HepG2 (cell line): ENCODE measurements around the gene NFKB2. TPM values are rescaled to one million over a fixed set of nuclear protein-coding genes. Genes with fewer than 3 reads are reported as not detected.

Experiments
- ARNT2 ChIP-seq: sonication (generic); formaldehyde crosslinking; IDR thresholded peaks from 2 replicates; pipeline ENCODE4 v1.8.0; 2022; ENCODE audit warnings: mild to moderate bottlenecking, low read depth, missing genetic modification reagents, moderate library complexity
- ATM ChIP-seq: fragments of 450-650 bp; IDR thresholded peaks from 2 replicates; pipeline ENCODE4 v1.7.1; 2017; ENCODE audit warnings: mild to moderate bottlenecking, borderline replicate concordance
- FOXC1 ChIP-seq: sonication (generic); formaldehyde crosslinking; IDR thresholded peaks from 2 replicates; pipeline ENCODE4 v1.8.0; 2022; ENCODE audit warnings: mild to moderate bottlenecking, missing genetic modification reagents, borderline replicate concordance
- FOXK2 ChIP-seq: fragments of 450-650 bp; IDR thresholded peaks from 2 replicates; pipeline ENCODE4 v1.6.1; 2016
- GZF1 ChIP-seq: sonication (generic); formaldehyde crosslinking; IDR thresholded peaks from 2 replicates; pipeline ENCODE4 v1.5.1; 2020; ENCODE audit warnings: mild to moderate bottlenecking, missing genetic modification reagents
- HCFC1 ChIP-seq: fragments of 150-350 bp; IDR thresholded peaks from 2 replicates; pipeline ENCODE4 v1.6.1; 2014; ENCODE audit warnings: low read depth, low read length
- HMG20B ChIP-seq: conservative IDR thresholded peaks from 2 replicates; pipeline ENCODE4 v1.6.1; 2016; ENCODE audit warnings: missing genetic modification reagents, missing compliant biosample characterization
- RFX5 ChIP-seq: IDR thresholded peaks from 2 replicates; pipeline ENCODE4 v1.6.1; 2011; ENCODE audit warnings: low read depth, low read length, improper control_type of control experiment
- SALL2 ChIP-seq: sonication (generic); formaldehyde crosslinking; IDR thresholded peaks from 2 replicates; pipeline ENCODE4 v1.8.1; 2023; ENCODE audit warnings: mild to moderate bottlenecking, missing genetic modification reagents, inconsistent platforms
- SIN3B ChIP-seq: fragments of 150-350 bp; IDR thresholded peaks from 2 replicates; pipeline ENCODE4 v1.6.1; 2014; ENCODE audit warnings: low read length
- SMAD3 ChIP-seq: sonication (generic); formaldehyde crosslinking; IDR thresholded peaks from 2 replicates; pipeline ENCODE4 v1.4.0; 2020; ENCODE audit warnings: missing genetic modification reagents
- SMARCC2 ChIP-seq: fragments of 450-650 bp; IDR thresholded peaks from 2 replicates; pipeline ENCODE4 v1.6.1; 2017; ENCODE audit warnings: antibody characterized with exemption, mild to moderate bottlenecking
- SOX6 ChIP-seq, 2 experiments: fragments of 450-650 bp in 1 of 2; sonication (generic) in 1 of 2; formaldehyde crosslinking in 1 of 2; IDR thresholded peaks; 2 replicates each; pipeline versions ENCODE4 v1.4.0 to v1.6.1; 2017 to 2020; ENCODE audit warnings: antibody characterized with exemption in 1 of 2, mild to moderate bottlenecking in 1 of 2, missing genetic modification reagents in 1 of 2
- STAT5B ChIP-seq: sonication (generic); formaldehyde crosslinking; IDR thresholded peaks from 2 replicates; pipeline ENCODE4 v1.4.0; 2020; ENCODE audit warnings: missing genetic modification reagents
- TOPORS ChIP-seq: sonication (generic); formaldehyde crosslinking; IDR thresholded peaks from 2 replicates; pipeline ENCODE4 v1.8.0; 2023; ENCODE audit warnings: mild to moderate bottlenecking, missing genetic modification reagents
- ZNF292 ChIP-seq: sonication (generic); formaldehyde crosslinking; IDR thresholded peaks from 2 replicates; pipeline ENCODE4 v1.8.1; 2022; ENCODE audit warnings: mild to moderate bottlenecking, low read depth, missing genetic modification reagents, borderline replicate concordance
- ZNF556 ChIP-seq: sonication (generic); formaldehyde crosslinking; IDR thresholded peaks from 2 replicates; pipeline ENCODE4 v1.4.0; 2020; ENCODE audit warnings: mild to moderate bottlenecking, missing genetic modification reagents, borderline replicate concordance
- ZNF563 ChIP-seq: sonication (generic); formaldehyde crosslinking; IDR thresholded peaks from 2 replicates; pipeline ENCODE4 v1.8.0; 2022; ENCODE audit warnings: mild to moderate bottlenecking, moderate library complexity, missing genetic modification reagents
- ZNF570 ChIP-seq: sonication (generic); formaldehyde crosslinking; IDR thresholded peaks from 2 replicates; pipeline ENCODE4 v1.4.0; 2020; ENCODE audit warnings: mild to moderate bottlenecking, missing genetic modification reagents, borderline replicate concordance
- polyA plus RNA-seq, 8 experiments: library from polyadenylated mRNA; depleted of rRNA in 3 of 8; stranded (reverse) in 7 of 8; unstranded in 1 of 8; fragments of >200 nt; fragmentation: Illumina TruSeq in 4 of 8; extraction: Trizol in 4 of 8; gene quantifications; 2 replicates each; pipeline versions ENCODE4 v1.2.1 to v1.2.3, GENCODE V29; 2011 to 2016; ENCODE audit warnings: low read depth in 4 of 8, missing spikeins in 1 of 8, mixed read lengths in 1 of 8; ENCODE audit not compliant: insufficient read depth in 1 of 8
- total RNA-seq, 5 experiments: library from RNA; depleted of rRNA; stranded (reverse); fragments of >200 nt; fragmentation: Illumina TruSeq; extraction: Trizol; gene quantifications; 2 replicates each; pipeline ENCODE4 v1.2.3, GENCODE V29; 2016; ENCODE audit warnings: low read depth in 1 of 5
- TF ChIP-seq, protein P1 (sequence below), 2 experiments: sonication (generic) in 1 of 2; formaldehyde crosslinking in 1 of 2; IDR thresholded peaks; 2 replicates each; pipeline versions ENCODE4 v1.5.1 to v1.6.1; 2011 to 2020; ENCODE audit warnings: borderline replicate concordance in 1 of 2, low read depth in 1 of 2, low read length in 1 of 2, mild to moderate bottlenecking in 1 of 2, missing genetic modification reagents in 1 of 2, moderate library complexity in 1 of 2
- TF ChIP-seq, protein P2 (sequence below): sonication (generic); formaldehyde crosslinking; IDR thresholded peaks from 2 replicates; pipeline ENCODE4 v1.5.0; 2020; ENCODE audit warnings: mild to moderate bottlenecking, missing genetic modification reagents
- TF ChIP-seq, protein P3 (sequence below): sonication (generic); formaldehyde crosslinking; IDR thresholded peaks from 2 replicates; pipeline ENCODE4 v1.5.0; 2020; ENCODE audit warnings: missing genetic modification reagents, mild to moderate bottlenecking, borderline replicate concordance
- TF ChIP-seq, protein P4 (sequence below): sonication (generic); formaldehyde crosslinking; conservative IDR thresholded peaks from 2 replicates; pipeline ENCODE4 v1.4.0; 2020; ENCODE audit warnings: missing genetic modification reagents

The NFKB2 gene
- total and polyA plus RNA-seq, 2 of the 13 experiments (the other 11 are each of a cell fraction or from before 2014, with no cell fraction given): 7.7 to 12.5 TPM

DNA sequence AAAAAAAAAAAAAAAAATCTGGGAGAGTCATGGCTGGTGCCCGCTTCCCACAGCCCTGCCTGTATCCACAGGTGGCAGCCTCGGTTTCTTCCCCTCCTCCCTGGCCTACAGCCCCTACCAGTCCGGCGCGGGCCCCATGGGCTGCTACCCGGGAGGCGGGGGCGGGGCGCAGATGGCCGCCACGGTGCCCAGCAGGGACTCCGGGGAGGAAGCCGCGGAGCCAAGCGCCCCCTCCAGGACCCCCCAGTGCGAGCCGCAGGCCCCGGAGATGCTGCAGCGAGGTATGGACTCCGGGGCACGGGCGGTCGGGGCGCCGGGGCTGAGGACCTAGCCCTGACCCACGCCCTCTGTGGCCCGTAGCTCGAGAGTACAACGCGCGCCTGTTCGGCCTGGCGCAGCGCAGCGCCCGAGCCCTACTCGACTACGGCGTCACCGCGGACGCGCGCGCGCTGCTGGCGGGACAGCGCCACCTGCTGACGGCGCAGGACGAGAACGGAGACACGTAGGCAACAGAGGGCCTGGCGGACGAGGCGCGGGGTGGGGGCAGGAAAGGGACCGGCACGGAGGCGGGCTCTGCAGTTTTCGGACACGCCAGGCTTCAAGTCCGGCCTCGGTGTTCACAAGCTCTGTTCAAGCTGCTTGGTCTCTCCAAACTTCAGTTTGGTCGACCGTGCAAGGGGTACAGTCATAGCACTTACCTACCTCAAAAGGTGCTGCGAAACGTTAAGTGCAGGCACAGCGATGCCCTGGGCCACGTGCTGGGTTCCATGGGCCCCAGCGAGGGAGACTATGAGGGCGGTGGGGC lies 3.9 kb downstream of the NFKB2 start (continued):
- peak; percentile 87; the same call in 1 of the 2 replicates for TF ChIP-seq ZNF563
- peak; percentile 78; the same call in 1 of the 2 replicates for TF ChIP-seq FOXC1
- no peak for TF ChIP-seq ZNF570 (CRISPR knock-in tag)
- peak; percentile 73; the same call in 1 of the 2 replicates for TF ChIP-seq GZF1 (CRISPR knock-in tag)
- no peak for TF ChIP-seq SMAD3 (CRISPR knock-in tag)
- TF ChIP-seq STAT5B (CRISPR knock-in tag): no peak
- peak; percentile 83 for TF ChIP-seq ARNT2
- no peak for TF ChIP-seq HCFC1
- no peak for TF ChIP-seq FOXK2
- no peak for TF ChIP-seq SMARCC2
- TF ChIP-seq SALL2 (CRISPR knock-in tag): peak; percentile 59; the same call in 1 of the 2 replicates
- TF ChIP-seq SIN3B: no peak
- TF ChIP-seq HMG20B (CRISPR knock-in tag): no peak
- peak; percentile 73; the same call in 1 of the 2 replicates for TF ChIP-seq TOPORS (CRISPR knock-in tag)
- TF ChIP-seq, protein P1, sequence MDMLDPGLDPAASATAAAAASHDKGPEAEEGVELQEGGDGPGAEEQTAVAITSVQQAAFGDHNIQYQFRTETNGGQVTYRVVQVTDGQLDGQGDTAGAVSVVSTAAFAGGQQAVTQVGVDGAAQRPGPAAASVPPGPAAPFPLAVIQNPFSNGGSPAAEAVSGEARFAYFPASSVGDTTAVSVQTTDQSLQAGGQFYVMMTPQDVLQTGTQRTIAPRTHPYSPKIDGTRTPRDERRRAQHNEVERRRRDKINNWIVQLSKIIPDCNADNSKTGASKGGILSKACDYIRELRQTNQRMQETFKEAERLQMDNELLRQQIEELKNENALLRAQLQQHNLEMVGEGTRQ (IDR thresholded peaks at IDR 0.05; ENCODE audit: low read depth, low read length): no peak
- TF ChIP-seq, protein P1 (CRISPR knock-in tag; IDR thresholded peaks at IDR 0.05; ENCODE audit: borderline replicate concordance): peak; percentile 41; the same call in 1 of the 2 replicates
- TF ChIP-seq, protein P2, sequence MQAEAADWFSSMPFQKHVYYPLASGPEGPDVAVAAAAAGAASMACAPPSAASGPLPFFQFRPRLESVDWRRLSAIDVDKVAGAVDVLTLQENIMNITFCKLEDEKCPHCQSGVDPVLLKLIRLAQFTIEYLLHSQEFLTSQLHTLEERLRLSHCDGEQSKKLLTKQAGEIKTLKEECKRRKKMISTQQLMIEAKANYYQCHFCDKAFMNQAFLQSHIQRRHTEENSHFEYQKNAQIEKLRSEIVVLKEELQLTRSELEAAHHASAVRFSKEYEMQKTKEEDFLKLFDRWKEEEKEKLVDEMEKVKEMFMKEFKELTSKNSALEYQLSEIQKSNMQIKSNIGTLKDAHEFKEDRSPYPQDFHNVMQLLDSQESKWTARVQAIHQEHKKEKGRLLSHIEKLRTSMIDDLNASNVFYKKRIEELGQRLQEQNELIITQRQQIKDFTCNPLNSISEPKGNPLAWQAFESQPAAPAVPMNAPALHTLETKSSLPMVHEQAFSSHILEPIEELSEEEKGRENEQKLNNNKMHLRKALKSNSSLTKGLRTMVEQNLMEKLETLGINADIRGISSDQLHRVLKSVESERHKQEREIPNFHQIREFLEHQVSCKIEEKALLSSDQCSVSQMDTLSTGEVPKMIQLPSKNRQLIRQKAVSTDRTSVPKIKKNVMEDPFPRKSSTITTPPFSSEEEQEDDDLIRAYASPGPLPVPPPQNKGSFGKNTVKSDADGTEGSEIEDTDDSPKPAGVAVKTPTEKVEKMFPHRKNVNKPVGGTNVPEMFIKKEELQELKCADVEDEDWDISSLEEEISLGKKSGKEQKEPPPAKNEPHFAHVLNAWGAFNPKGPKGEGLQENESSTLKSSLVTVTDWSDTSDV (CRISPR knock-in tag): peak; percentile 70; the same call in 1 of the 2 replicates
- TF ChIP-seq ZNF556 (CRISPR knock-in tag): 0 out of 2 replicates have a peak, but pooled peaks have one; percentile 45
- TF ChIP-seq RFX5: no peak
- no peak for TF ChIP-seq SOX6 (IDR thresholded peaks at IDR 0.05)
- TF ChIP-seq SOX6 (CRISPR knock-in tag; IDR thresholded peaks at IDR 0.05): peak; percentile 77
- TF ChIP-seq, protein P3, sequence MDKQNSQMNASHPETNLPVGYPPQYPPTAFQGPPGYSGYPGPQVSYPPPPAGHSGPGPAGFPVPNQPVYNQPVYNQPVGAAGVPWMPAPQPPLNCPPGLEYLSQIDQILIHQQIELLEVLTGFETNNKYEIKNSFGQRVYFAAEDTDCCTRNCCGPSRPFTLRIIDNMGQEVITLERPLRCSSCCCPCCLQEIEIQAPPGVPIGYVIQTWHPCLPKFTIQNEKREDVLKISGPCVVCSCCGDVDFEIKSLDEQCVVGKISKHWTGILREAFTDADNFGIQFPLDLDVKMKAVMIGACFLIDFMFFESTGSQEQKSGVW (CRISPR knock-in tag): no peak
- TF ChIP-seq ATM: no peak
- TF ChIP-seq, protein P4, sequence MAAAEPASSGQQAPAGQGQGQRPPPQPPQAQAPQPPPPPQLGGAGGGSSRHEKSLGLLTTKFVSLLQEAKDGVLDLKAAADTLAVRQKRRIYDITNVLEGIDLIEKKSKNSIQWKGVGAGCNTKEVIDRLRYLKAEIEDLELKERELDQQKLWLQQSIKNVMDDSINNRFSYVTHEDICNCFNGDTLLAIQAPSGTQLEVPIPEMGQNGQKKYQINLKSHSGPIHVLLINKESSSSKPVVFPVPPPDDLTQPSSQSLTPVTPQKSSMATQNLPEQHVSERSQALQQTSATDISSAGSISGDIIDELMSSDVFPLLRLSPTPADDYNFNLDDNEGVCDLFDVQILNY: peak; percentile 66; the same call in 1 of the 2 replicates
- no peak for TF ChIP-seq ZNF292
